Heart left ventricle (tissue), 16 donors: ENCODE data around the gene HMCN2. TPM values are rescaled to one million over a fixed set of nuclear protein-coding genes. Genes with fewer than 3 reads are reported as not detected.

Experiments
- ATAC-seq, 4 donors: fragments of 200-7000 bp; cut with Tn5 transposase; one replicate each; pipeline ENCODE4 v1.9.1; 2020 to 2022; ENCODE audit warnings: moderate library complexity in 4 of 4, mild to moderate bottlenecking in 3 of 4, moderate number of reproducible peaks in 1 of 4
- DNase-seq, 5 donors: peaks; one replicate each; pipeline ENCODE4 v3.0.0-alpha.2; 2020
- H3K27ac ChIP-seq, 12 donors: fragments of 200-600 bp; sonication (generic) in 4 of 12; one replicate each; pipeline versions ENCODE4 v1.5.0 to v1.8.0; 2016 to 2022; ENCODE audit warnings: mild to moderate bottlenecking in 2 of 12
- H3K27me3 ChIP-seq, 9 donors: fragments of 200-600 bp; sonication (generic) in 2 of 9; one replicate each; pipeline versions ENCODE4 v1.5.1 to v1.8.0; 2016 to 2022; ENCODE audit warnings: mild to moderate bottlenecking in 3 of 9
- H3K36me3 ChIP-seq, 9 donors: fragments of 200-600 bp; sonication (generic) in 2 of 9; one replicate each; pipeline versions ENCODE4 v1.5.0 to v1.8.0; 2018 to 2022; ENCODE audit warnings: mild to moderate bottlenecking in 2 of 9
- H3K4me1 ChIP-seq, 12 donors: fragments of 200-600 bp; sonication (generic) in 4 of 12; one replicate each; pipeline versions ENCODE4 v1.5.0 to v1.8.0; 2016 to 2022; ENCODE audit warnings: mild to moderate bottlenecking in 3 of 12
- H3K4me3 ChIP-seq, 12 donors: fragments of 200-600 bp; sonication (generic) in 4 of 12; one replicate each; pipeline versions ENCODE4 v1.5.0 to v1.8.0; 2017 to 2022; ENCODE audit warnings: mild to moderate bottlenecking in 9 of 12, moderate library complexity in 4 of 12
- H3K9me3 ChIP-seq, 12 donors: fragments of 200-600 bp; sonication (generic) in 4 of 12; one replicate each; pipeline versions ENCODE4 v1.5.0 to v1.8.0; 2016 to 2022; ENCODE audit warnings: mild to moderate bottlenecking in 1 of 12
- CTCF ChIP-seq, 12 donors: fragments of 200-600 bp; sonication (generic) in 4 of 12; IDR thresholded peaks; one replicate each; pipeline versions ENCODE4 v1.5.0 to v1.8.0; 2018 to 2022; ENCODE audit warnings: antibody characterized with exemption in 12 of 12, mild to moderate bottlenecking in 5 of 12
- POLR2A ChIP-seq, 2 donors: fragments of 450-650 bp; IDR thresholded peaks; one replicate each; pipeline ENCODE4 v1.6.1; 2017; ENCODE audit warnings: antibody characterized with exemption in 2 of 2, mild to moderate bottlenecking in 2 of 2, moderate library complexity in 2 of 2
- WGBS, 4 donors: extraction: QIAGEN DNeasy Blood & Tissue Kit in 2 of 4; methylation state at CpG; one replicate each; pipeline versions ENCODE4 v1.1.5 to v1.1.7; 2013 to 2018; 5-methylcytosine and 5-hydroxymethylcytosine counted together
- intact Hi-C, 10 donors: fragments of 100-400 bp; cut with DNase I; formaldehyde crosslinking; loops; one replicate each; pipeline versions ENCODE4 v1.11.1 to v1.14.2; 2022
- polyA plus RNA-seq, 2 donors: library from polyadenylated mRNA; stranded (reverse); fragments of 200-250 nt; gene quantifications; one replicate each; pipeline ENCODE4 v1.2.3, GENCODE V29; 2013
- total RNA-seq, 9 donors: library from RNA; depleted of rRNA in 2 of 9; stranded (reverse); fragments of >200 nt in 2 of 9; fragmentation: NEBNext Ultra II Directional in 3 of 9; extraction: Animal tissue kit (Norgen Biotek cat#: 25700) in 3 of 9; gene quantifications; one replicate each; pipeline versions ENCODE4 v1.1.0 to v1.2.4, GENCODE V29; 2016 to 2023
- donor health status: ischemic (EF 13 %, LVEDD 7.1; RV severe dilation, severe dysfunction).
- donor health status: healthy with polysubstance abuse.
- donor health status: DM: no; HTN: yes; CAD: no.
- donor health status: DM: no; HTN: no; CAD: no.
- donor health status: ischemic (EF 25% LVEDD 6.9; RV normal size, moderate dysfunction).
- donor health status: ischemic (EF 25% LVEDD 5.7; RV mildly dilated, moderate dysfunction).
- donor health status: healthy.
- donor health status: DM: yes; HTN: yes; CAD: no.
- donor health status: ischemic (EF 35%, LVEDD 5.7; RV mildly dilated, moderate dysfunction).
- donor health status: nonischemic (EF 11% LVEDD 7.7; RV severe dilation, severe dysfunction).
- donor health status: DM: yes; HTN: yes; CAD: no.
- donor health status: PGD.
- donor health status: ischemic (EF 29% LVEDD 5.4; RV normal size, mild dysfunction).
- donor health status: nonischemic (EF 23%, LVEDD 6.1; RV moderate dilation, normal function).

Gene HMCN2
- total and polyA plus RNA-seq, 11 donors: 2.3 to 10.4 (median 4.3) TPM

- peaks cover 0 to 4% (median 0%) of the 10 kb centered on the region in 9 donors for H3K36me3 ChIP-seq
- H3K4me1 ChIP-seq: peaks cover 0 to 2% (median 0%) of the 10 kb centered on the region in 12 donors
- DNase-seq (peak in 1 of 5 donors; percentile 16), ATAC-seq (no peak)
- WGBS, 4 donors: 81 to 94% (median 84%) methylated on average over 3 to 14 of the region's 14 CpGs
- intact Hi-C loops: loop anchor here in 3 of 10 donors (10.0 kb wide), 2 partner anchors 242 to 462 kb away; no protein-coding TSS in a partner anchor
- no peaks in the 10 kb centered on the region for H3K27me3 ChIP-seq
- H3K4me3 ChIP-seq: no peak overlapping the region
- H3K9me3 ChIP-seq: no peaks in the 10 kb centered on the region
- no peak overlapping the region for H3K27ac ChIP-seq
- TF ChIP-seq CTCF (IDR thresholded peaks at IDR 0.05): no peak
- no peak for TF ChIP-seq POLR2A (IDR thresholded peaks at IDR 0.05)
These were observed 81.5 kb downstream of the HMCN2 start for GRCh38 chr9:130347036-130347435.

- Histone ChIP-seq H3K4me1 (peaks cover 0 to 2% (median 0%) of the 10 kb centered on the region in 12 donors), H3K9me3 (no peaks in the 10 kb centered on the region), H3K4me3 (no peak overlapping the region), H3K27me3 (no peaks in the 10 kb centered on the region), H3K27ac (no peak overlapping the region), H3K36me3 (peaks cover 0 to 4% (median 0%) of the 10 kb centered on the region in 9 donors)
- intact Hi-C loops: loop anchor here in 3 of 10 donors (10.0 kb wide), 2 partner anchors 243 to 463 kb away; no protein-coding TSS in a partner anchor
- TF ChIP-seq CTCF (IDR thresholded peaks at IDR 0.05): no peak
- TF ChIP-seq POLR2A (IDR thresholded peaks at IDR 0.05): no peak
- no peak for DNase-seq
- ATAC-seq: no peak
- 60 to 83% (median 70%) methylated on average over 1 to 6 of the region's 6 CpGs for WGBS, 4 donors
These were observed 82.4 kb downstream of the HMCN2 start for GRCh38 chr9:130347931-130348330.

- intact Hi-C loops: loop anchor here in 3 of 10 donors (10.0 kb wide), 2 partner anchors 244 to 464 kb away; no protein-coding TSS in a partner anchor
These were observed 82.8 kb downstream of the HMCN2 start for GRCh38 chr9:130348341-130348740.

GRCh38 chr9:130348881-130349280 lies 83.3 kb downstream of the HMCN2 start:
- DNase-seq: peak in 1 of 5 donors; percentile 13

More at GRCh38 chr9:130348341-130348740, 82.8 kb downstream of the HMCN2 start:
- TF ChIP-seq CTCF (IDR thresholded peaks at IDR 0.05): no peak
- TF ChIP-seq POLR2A (IDR thresholded peaks at IDR 0.05): no peak
- WGBS, 4 donors: 83 to 86% (median 85%) methylated on average over 8 to 21 of the region's 21 CpGs
- H3K4me1 ChIP-seq: no peaks in the 10 kb centered on the region
- H3K27ac ChIP-seq: no peak overlapping the region
- no peaks in the 10 kb centered on the region for H3K27me3 ChIP-seq
- H3K9me3 ChIP-seq: no peaks in the 10 kb centered on the region
- DNase-seq (no peak), ATAC-seq (no peak)
- H3K4me3 ChIP-seq: no peak overlapping the region
- peaks cover 0 to 4% (median 0%) of the 10 kb centered on the region in 9 donors for H3K36me3 ChIP-seq

More at GRCh38 chr9:130348881-130349280, 83.3 kb downstream of the HMCN2 start:
- Histone ChIP-seq H3K27ac (no peak overlapping the region), H3K4me3 (no peak overlapping the region), H3K36me3 (peaks cover 0 to 4% (median 0%) of the 10 kb centered on the region in 9 donors), H3K4me1 (no peaks in the 10 kb centered on the region), H3K9me3 (no peaks in the 10 kb centered on the region), H3K27me3 (no peaks in the 10 kb centered on the region)
- intact Hi-C loops: loop anchor here in 3 of 10 donors (10.0 kb wide), 2 partner anchors 244 to 464 kb away; no protein-coding TSS in a partner anchor
- no peak for TF ChIP-seq CTCF (IDR thresholded peaks at IDR 0.05)
- no peak for TF ChIP-seq POLR2A (IDR thresholded peaks at IDR 0.05)
- WGBS, 4 donors: 77 to 94% (median 87%) methylated on average over 2 to 8 of the region's 8 CpGs
- no peak for ATAC-seq
